Measurements from ENCODE around the gene CENPC. TPM values are rescaled to one million over a fixed set of nuclear protein-coding genes. Genes with fewer than 3 reads are reported as not detected.

The CENPC gene
- total and polyA plus RNA-seq, 2 donors (not counting 3 experiments of a cell fraction or from before 2014, with no cell fraction given): 3.6 to 26.4 TPM

DNA sequence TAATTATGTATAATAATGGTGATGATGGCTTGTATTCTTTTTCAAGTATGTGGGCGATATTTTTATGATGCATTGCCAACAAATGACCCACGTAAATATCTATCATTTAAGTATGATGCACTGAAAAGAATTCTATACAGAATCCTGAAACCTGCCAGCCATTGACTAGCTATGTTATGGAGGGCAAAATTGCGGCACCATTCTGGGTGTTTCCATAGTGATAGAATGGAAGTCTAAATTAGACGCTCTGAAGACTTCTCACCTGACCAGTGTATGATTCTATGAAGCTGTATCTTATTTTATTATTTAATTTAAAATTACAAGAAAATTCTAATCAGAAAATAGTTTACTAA is 677 bp upstream of the CENPC start:
- Histone ChIP-seq H3K4me3 (replicated peaks in 1 of 3; ENCODE audit: insufficient read depth in 1 of 3, low read depth in 1 of 3, low read length in 3 of 3) (peak overlapping the region; percentile 65 to 87 (median 83)), H3K4me1 (ENCODE audit: control insufficient read depth, extremely low read depth, insufficient read depth, low read length) (peaks cover 13% of the 10 kb centered on the region), H4K20me1 (replicated peaks; ENCODE audit: control insufficient read depth, extremely low read depth, insufficient read depth, low read length) (no peaks in the 10 kb centered on the region), H3K36me3 (ENCODE audit: control insufficient read depth in 2 of 2, extremely low read depth in 1 of 2, insufficient read depth in 2 of 2, low read length in 2 of 2) (peaks cover 0 to 6% of the 10 kb centered on the region in 2 experiments), H2AFZ (ENCODE audit: low read depth, low read length) (peak overlapping the region; percentile 70), H3K9me3 (replicated peaks; ENCODE audit: control insufficient read depth, insufficient read depth, low read length) (no peaks in the 10 kb centered on the region), H3K27me3 (ENCODE audit: control insufficient read depth in 2 of 2, insufficient read depth in 2 of 2, low read length in 2 of 2) (no peaks in the 10 kb centered on the region), H3K79me2 (ENCODE audit: control insufficient read depth, insufficient read depth, low read length) (peaks cover 38% of the 10 kb centered on the region), H3K4me2 (ENCODE audit: insufficient read depth, low read length) (peak overlapping the region; percentile 81), H3K27ac (ENCODE audit: insufficient read depth, low read depth, low read length) (peak overlapping the region; percentile 55), H3K9me1 (replicated peaks; ENCODE audit: control insufficient read depth, extremely low read depth, insufficient read depth, low read length) (no peaks in the 10 kb centered on the region), H3K9ac (replicated peaks; ENCODE audit: extremely low read depth, insufficient read depth, low read length) (peak overlapping the region; percentile 77)
- ChIA-PET POLR2A (no interaction called here), CTCF (interaction anchor here (1.3 to 2.1 kb wide), 3 partner anchors 11 to 365 kb away, joined by 3 to 9 read pairs (median 4); no protein-coding TSS in a partner anchor)
- intact Hi-C loops (cut with micrococcal nuclease): loop anchor here (5.0 kb wide), 1 partner anchor 201 kb away; no protein-coding TSS in a partner anchor
- TSS peak; percentile 90 for BruUV-seq (replicated peaks)
- TF ChIP-seq POLR2AphosphoS5 (IDR thresholded peaks at IDR 0.05; ENCODE audit: insufficient read depth, low read depth, low read length) (no peak), MYC (IDR thresholded peaks at IDR 0.05; ENCODE audit: low read depth, low read length) (no peak), POLR2A (IDR thresholded peaks at IDR 0.05; ENCODE audit: low read depth, low read length) (no peak)
- TF ChIP-seq, protein P1, sequence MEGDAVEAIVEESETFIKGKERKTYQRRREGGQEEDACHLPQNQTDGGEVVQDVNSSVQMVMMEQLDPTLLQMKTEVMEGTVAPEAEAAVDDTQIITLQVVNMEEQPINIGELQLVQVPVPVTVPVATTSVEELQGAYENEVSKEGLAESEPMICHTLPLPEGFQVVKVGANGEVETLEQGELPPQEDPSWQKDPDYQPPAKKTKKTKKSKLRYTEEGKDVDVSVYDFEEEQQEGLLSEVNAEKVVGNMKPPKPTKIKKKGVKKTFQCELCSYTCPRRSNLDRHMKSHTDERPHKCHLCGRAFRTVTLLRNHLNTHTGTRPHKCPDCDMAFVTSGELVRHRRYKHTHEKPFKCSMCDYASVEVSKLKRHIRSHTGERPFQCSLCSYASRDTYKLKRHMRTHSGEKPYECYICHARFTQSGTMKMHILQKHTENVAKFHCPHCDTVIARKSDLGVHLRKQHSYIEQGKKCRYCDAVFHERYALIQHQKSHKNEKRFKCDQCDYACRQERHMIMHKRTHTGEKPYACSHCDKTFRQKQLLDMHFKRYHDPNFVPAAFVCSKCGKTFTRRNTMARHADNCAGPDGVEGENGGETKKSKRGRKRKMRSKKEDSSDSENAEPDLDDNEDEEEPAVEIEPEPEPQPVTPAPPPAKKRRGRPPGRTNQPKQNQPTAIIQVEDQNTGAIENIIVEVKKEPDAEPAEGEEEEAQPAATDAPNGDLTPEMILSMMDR (IDR thresholded peaks at IDR 0.05; ENCODE audit: extremely low read depth in 1 of 2, insufficient read depth in 1 of 2, low read depth in 1 of 2, low read length in 2 of 2): no peak
- dilution Hi-C loops (cut with MboI; ENCODE audit: extremely low pct_ligation_motif_present, low sequenced_read_pairs): no loop called here
- no peak for DNase-seq (ENCODE audit: low read depth, low spot score)
- FAIRE-seq: no peak

DNA sequence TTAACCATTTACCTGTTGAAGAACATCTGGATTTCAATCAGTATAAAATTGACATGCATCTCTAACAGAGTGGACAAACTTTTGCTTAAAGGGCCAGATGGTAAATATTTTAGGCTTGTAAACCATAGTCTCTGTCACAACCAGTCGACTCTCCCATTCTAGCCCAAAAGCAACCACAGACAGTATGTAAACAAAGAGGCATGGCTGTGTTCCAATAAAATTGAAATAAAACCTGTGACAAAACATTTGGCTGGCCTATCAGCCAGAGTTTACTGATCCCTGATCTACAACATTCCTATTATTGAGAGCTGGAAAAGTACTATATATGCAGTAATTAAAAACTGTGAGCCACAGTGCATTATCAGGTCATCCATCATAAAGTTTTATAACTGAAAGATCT is 3.2 kb downstream of the CENPC start:
- ChIA-PET POLR2A (no interaction called here), CTCF (interaction anchor here (0.7 to 2.3 kb wide), 2 partner anchors 15 to 205 kb away, joined by 3 to 5 read pairs; no protein-coding TSS in a partner anchor)
- no peak for DNase-seq (ENCODE audit: low read depth, low spot score)
- peaks cover 13% of the 10 kb centered on the region for H3K4me1 ChIP-seq (ENCODE audit: control insufficient read depth, extremely low read depth, insufficient read depth, low read length)
- FAIRE-seq: no peak
- no peak overlapping the region for H3K4me2 ChIP-seq (ENCODE audit: insufficient read depth, low read length)
- H3K4me3 ChIP-seq (replicated peaks in 1 of 3; ENCODE audit: insufficient read depth in 1 of 3, low read depth in 1 of 3, low read length in 3 of 3): no peak overlapping the region
- H3K9ac ChIP-seq (replicated peaks; ENCODE audit: extremely low read depth, insufficient read depth, low read length): no peak overlapping the region
- no peaks in the 10 kb centered on the region for H3K27me3 ChIP-seq (ENCODE audit: control insufficient read depth in 2 of 2, insufficient read depth in 2 of 2, low read length in 2 of 2)
- no peak overlapping the region for H3K27ac ChIP-seq (ENCODE audit: insufficient read depth, low read depth, low read length)
- H3K9me3 ChIP-seq (replicated peaks; ENCODE audit: control insufficient read depth, insufficient read depth, low read length): no peaks in the 10 kb centered on the region
- dilution Hi-C loops (cut with MboI; ENCODE audit: extremely low pct_ligation_motif_present, low sequenced_read_pairs) (no loop called here), intact Hi-C loops (cut with micrococcal nuclease) (loop anchor here (5.0 kb wide), 1 partner anchor 805 kb away; no protein-coding TSS in a partner anchor)
- no peak overlapping the region for H2AFZ ChIP-seq (ENCODE audit: low read depth, low read length)
- BruUV-seq (replicated peaks): no TSS peak
- H3K79me2 ChIP-seq (ENCODE audit: control insufficient read depth, insufficient read depth, low read length): peaks cover 46% of the 10 kb centered on the region
- no peaks in the 10 kb centered on the region for H3K9me1 ChIP-seq (replicated peaks; ENCODE audit: control insufficient read depth, extremely low read depth, insufficient read depth, low read length)
- peaks cover 4 to 19% of the 10 kb centered on the region in 2 experiments for H3K36me3 ChIP-seq (ENCODE audit: control insufficient read depth in 2 of 2, extremely low read depth in 1 of 2, insufficient read depth in 2 of 2, low read length in 2 of 2)
- H4K20me1 ChIP-seq (replicated peaks; ENCODE audit: control insufficient read depth, extremely low read depth, insufficient read depth, low read length): peaks cover 3% of the 10 kb centered on the region
- TF ChIP-seq POLR2AphosphoS5 (IDR thresholded peaks at IDR 0.05; ENCODE audit: insufficient read depth, low read depth, low read length): no peak
- TF ChIP-seq GATA2 (IDR thresholded peaks at IDR 0.05; ENCODE audit: insufficient read depth, insufficient read length, low read depth, low read length): no peak
- no peak for TF ChIP-seq POLR2A (IDR thresholded peaks at IDR 0.05; ENCODE audit: low read depth, low read length)
- TF ChIP-seq, protein P2, sequence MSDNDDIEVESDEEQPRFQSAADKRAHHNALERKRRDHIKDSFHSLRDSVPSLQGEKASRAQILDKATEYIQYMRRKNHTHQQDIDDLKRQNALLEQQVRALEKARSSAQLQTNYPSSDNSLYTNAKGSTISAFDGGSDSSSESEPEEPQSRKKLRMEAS (IDR thresholded peaks at IDR 0.05; ENCODE audit: insufficient read depth, insufficient read length): no peak
- TF ChIP-seq, protein P1 (IDR thresholded peaks at IDR 0.05; ENCODE audit: extremely low read depth in 1 of 2, insufficient read depth in 1 of 2, low read depth in 1 of 2, low read length in 2 of 2): no peak
- TF ChIP-seq EZH2 (IDR thresholded peaks at IDR 0.05; ENCODE audit: borderline replicate concordance, low read depth, low read length, severe bottlenecking): no peak
- no peak for TF ChIP-seq FOS (IDR thresholded peaks at IDR 0.05; ENCODE audit: borderline replicate concordance, insufficient read depth, low read length)
- no peak for TF ChIP-seq MYC (IDR thresholded peaks at IDR 0.05; ENCODE audit: low read depth, low read length)
- TF ChIP-seq JUN (IDR thresholded peaks at IDR 0.05; ENCODE audit: borderline replicate concordance, insufficient read depth, insufficient read length, low read depth): no peak
